Measurements from ENCODE around the gene TMEM140. TPM values are rescaled to one million over a fixed set of nuclear protein-coding genes. Genes with fewer than 3 reads are reported as not detected.

TMEM140 gene
- total and polyA plus RNA-seq, 9 of the 15 experiments (the other 6 are each of a cell fraction or from before 2014, with no cell fraction given): 0.03 to 0.82 (median 0.23) TPM

GRCh38 chr7:135147899-135148721 lies at the start of gene TMEM140 (continued):
- peak; percentile 78 for TF ChIP-seq ELF2 (CRISPR knock-in tag; IDR thresholded peaks at IDR 0.05)
- no peak for TF ChIP-seq DNMT1 (IDR thresholded peaks at IDR 0.05)
- TF ChIP-seq SNRNP70 (optimal IDR thresholded peaks at IDR 0.05; ENCODE audit: low read depth, low read length): no peak
- TF ChIP-seq ZNF316 (IDR thresholded peaks at IDR 0.05): peak; percentile 60
- no peak for TF ChIP-seq HMGXB4 (CRISPR knock-in tag; IDR thresholded peaks at IDR 0.05)
- TF ChIP-seq ZBTB5 (IDR thresholded peaks at IDR 0.05): no peak
- no peak for TF ChIP-seq MEF2A (IDR thresholded peaks at IDR 0.05; ENCODE audit: control insufficient read depth, low read depth, low read length)
- TF ChIP-seq GMEB1 (CRISPR knock-in tag; IDR thresholded peaks at IDR 0.05): no peak
- no peak for TF ChIP-seq MCM3 (IDR thresholded peaks at IDR 0.05)
- no peak for TF ChIP-seq EWSR1 (IDR thresholded peaks at IDR 0.05; ENCODE audit: borderline replicate concordance, low read depth, partially characterized antibody)
- no peak for TF ChIP-seq TEAD2 (tag; IDR thresholded peaks at IDR 0.05)
- no peak for TF ChIP-seq BCOR (IDR thresholded peaks at IDR 0.05)
- peak; percentile 67 for TF ChIP-seq C11orf30 (IDR thresholded peaks at IDR 0.05; ENCODE audit: low read depth)
- no peak for TF ChIP-seq ZBTB26 (CRISPR knock-in tag; IDR thresholded peaks at IDR 0.05)
- no peak for TF ChIP-seq PRPF4 (IDR thresholded peaks at IDR 0.05; ENCODE audit: insufficient read depth, low read depth, low read length, poor library complexity, severe bottlenecking)
- no peak for TF ChIP-seq GTF2F1 (IDR thresholded peaks at IDR 0.05; ENCODE audit: low read depth, low read length)
- TF ChIP-seq SPI1 (IDR thresholded peaks at IDR 0.05; ENCODE audit: borderline replicate concordance, low read depth, low read length): no peak
- no peak for TF ChIP-seq THRAP3 (IDR thresholded peaks at IDR 0.05; ENCODE audit: borderline replicate concordance)
- no peak for TF ChIP-seq ESRRA (IDR thresholded peaks at IDR 0.05; ENCODE audit: borderline replicate concordance, low read depth)
- TF ChIP-seq BRD9 (IDR thresholded peaks at IDR 0.05; ENCODE audit: low read depth, partially characterized antibody): no peak
- no peak; the same call in 1 of the 2 replicates for TF ChIP-seq TAF7 (tag; IDR thresholded peaks at IDR 0.05)

Data from K562 (cell line).